SK-N-SH (cell line): Measurements from ENCODE around the gene IL17D. TPM values are rescaled to one million over a fixed set of nuclear protein-coding genes. Genes with fewer than 3 reads are reported as not detected.

Source experiments
- CTCF ChIA-PET: fragments of 300-600, 350-600 bp; formaldehyde crosslinking; extraction: SDS; loops from one replicate; lab custom pipeline; 2021; lab: Yijun Ruan, JAX
- POLR2A ChIA-PET: fragments of 350-600 bp; sonication (Branson Sonifier 250); formaldehyde crosslinking; extraction: SDS; loops from one replicate; lab custom pipeline; 2020; ENCODE audit warnings: antibody characterized with exemption, inconsistent platforms; lab: Yijun Ruan, JAX
- DNase-seq: peaks from one replicate; pipeline ENCODE4 v3.0.0; 2012
- H2AFZ ChIP-seq: fragments of 200-600 bp; sonication (generic); 2 replicates; pipeline ENCODE4 v1.8.1; 2016; ENCODE audit warnings: antibody characterized with exemption, mild to moderate bottlenecking, low read depth
- H3F3A ChIP-seq: fragments of 200-600 bp; sonication (generic); replicated peaks from 2 replicates; pipeline ENCODE3; 2016; ENCODE audit warnings: antibody characterized with exemption, mild to moderate bottlenecking; ENCODE audit not compliant: insufficient read depth
- H3K27ac ChIP-seq, 2 experiments: fragments of 200-500 bp in 1 of 2; fragments of 200-600 bp in 1 of 2; sonication (Bioruptor generic) in 1 of 2; sonication (generic), shearing (Covaris generic) in 1 of 2; 2 replicates each; pipeline versions ENCODE4 v1.5.1 to v1.6.1; 2014 to 2016; ENCODE audit warnings: low read depth in 2 of 2, inconsistent platforms in 1 of 2, low read length in 1 of 2, mild to moderate bottlenecking in 1 of 2, mixed read lengths in 1 of 2
- H3K27me3 ChIP-seq: fragments of 200-600 bp; sonication (generic), shearing (Covaris generic); 2 replicates; pipeline ENCODE4 v1.6.1; 2016; ENCODE audit warnings: mixed run types; ENCODE audit not compliant: insufficient read depth
- H3K36me3 ChIP-seq, 2 experiments: fragments of 200-500 bp in 1 of 2; fragments of 200-600 bp in 1 of 2; sonication (Bioruptor generic) in 1 of 2; sonication (generic) in 1 of 2; replicated peaks in 1 of 2; 2 replicates each; pipeline versions ENCODE3 to v1.5.1; 2014 to 2016; ENCODE audit warnings: low read length in 1 of 2, mild to moderate bottlenecking in 1 of 2; ENCODE audit not compliant: insufficient read depth in 2 of 2, control insufficient read depth in 1 of 2
- H3K4me1 ChIP-seq, 2 experiments: fragments of 200-500 bp in 1 of 2; fragments of 200-600 bp in 1 of 2; sonication (Bioruptor generic) in 1 of 2; sonication (generic), shearing (Covaris generic) in 1 of 2; 2 replicates each; pipeline versions ENCODE4 v1.5.1 to v1.6.1; 2014 to 2016; ENCODE audit warnings: low read depth in 1 of 2, low read length in 1 of 2, mixed run types in 1 of 2; ENCODE audit not compliant: insufficient read depth in 2 of 2, control insufficient read depth in 1 of 2
- H3K4me2 ChIP-seq: fragments of 200-600 bp; sonication (generic), shearing (Covaris generic); 2 replicates; pipeline ENCODE4 v1.6.1; 2017; ENCODE audit warnings: mixed run types
- H3K4me3 ChIP-seq, 2 experiments: fragments of 200-500 bp in 1 of 2; fragments of 200-600 bp in 1 of 2; sonication (Bioruptor generic) in 1 of 2; sonication (generic), shearing (Covaris generic) in 1 of 2; 2 replicates each; pipeline versions ENCODE4 v1.5.1 to v1.8.1; 2014 to 2016; ENCODE audit warnings: low read depth in 2 of 2, inconsistent platforms in 1 of 2, low read length in 1 of 2, mild to moderate bottlenecking in 1 of 2, mixed read lengths in 1 of 2, moderate library complexity in 1 of 2
- H3K79me2 ChIP-seq: fragments of 200-600 bp; sonication (generic); 2 replicates; pipeline ENCODE4 v1.8.1; 2017; ENCODE audit warnings: mild to moderate bottlenecking; ENCODE audit not compliant: insufficient read depth
- H3K9ac ChIP-seq: fragments of 200-600 bp; sonication (generic); 2 replicates; pipeline ENCODE4 v1.6.1; 2017; ENCODE audit warnings: mixed run types
- H3K9me2 ChIP-seq: fragments of 200-600 bp; sonication (generic); 2 replicates; pipeline ENCODE4 v1.6.1; 2017; ENCODE audit warnings: mixed run types
- H3K9me3 ChIP-seq: fragments of 200-600 bp; sonication (generic); 2 replicates; pipeline ENCODE4 v1.6.1; 2017; ENCODE audit warnings: mixed run types, mild to moderate bottlenecking, moderate library complexity
- H4K20me1 ChIP-seq: fragments of 200-600 bp; sonication (generic); 2 replicates; pipeline ENCODE4 v1.6.1; 2017; ENCODE audit warnings: mild to moderate bottlenecking, mixed run types; ENCODE audit not compliant: insufficient read depth
- CTCF ChIP-seq: fragments of 200-600 bp; sonication (generic); IDR thresholded peaks from 2 replicates; pipeline ENCODE4 v1.6.1; 2017; ENCODE audit warnings: antibody characterized with exemption, mild to moderate bottlenecking, moderate library complexity
- EZH2phosphoT487 ChIP-seq: fragments of 200-600 bp; sonication (generic); IDR thresholded peaks from 2 replicates; pipeline ENCODE4 v1.6.1; 2017; ENCODE audit warnings: low read depth, mixed run types, mild to moderate bottlenecking, antibody characterized with exemption, moderate library complexity, borderline replicate concordance
- FOSL2 ChIP-seq: IDR thresholded peaks from 2 replicates; pipeline ENCODE4 v1.4.0; 2012; ENCODE audit warnings: low read depth, mild to moderate bottlenecking, moderate library complexity, borderline replicate concordance
- FOXJ3 ChIP-seq: sonication (generic); formaldehyde crosslinking; IDR thresholded peaks from 2 replicates; pipeline ENCODE4 v1.5.1; 2020; ENCODE audit warnings: mild to moderate bottlenecking, missing genetic modification reagents
- GATA2 ChIP-seq: sonication (generic); formaldehyde crosslinking; IDR thresholded peaks from 2 replicates; pipeline ENCODE4 v1.5.0; 2020; ENCODE audit warnings: mild to moderate bottlenecking, missing genetic modification reagents
- JUND ChIP-seq: IDR thresholded peaks from 2 replicates; pipeline ENCODE4 v1.4.0; 2012
- NFIC ChIP-seq: IDR thresholded peaks from 2 replicates; pipeline ENCODE4 v1.4.0; 2012; ENCODE audit warnings: borderline replicate concordance
- RCOR1 ChIP-seq: fragments of 150-350 bp; IDR thresholded peaks from 2 replicates; pipeline ENCODE4 v1.6.1; 2017; ENCODE audit warnings: antibody characterized with exemption, low read length
- SIN3A ChIP-seq: IDR thresholded peaks from 2 replicates; pipeline ENCODE4 v1.6.1; 2012; ENCODE audit warnings: low read depth, mild to moderate bottlenecking, low read length, moderate library complexity, borderline replicate concordance
- TAF1 ChIP-seq: IDR thresholded peaks from 2 replicates; pipeline ENCODE4 v1.6.1; 2012; ENCODE audit warnings: low read depth, mild to moderate bottlenecking, low read length, moderate library complexity, borderline replicate concordance
- TEAD4 ChIP-seq: IDR thresholded peaks from 2 replicates; pipeline ENCODE4 v1.4.0; 2012; ENCODE audit warnings: mild to moderate bottlenecking, borderline replicate concordance; ENCODE audit not compliant: insufficient read depth
- YY1 ChIP-seq: IDR thresholded peaks from 2 replicates; pipeline ENCODE4 v1.4.0; 2012; ENCODE audit warnings: low read depth, mild to moderate bottlenecking
- WGBS: methylation state at CpG from one replicate; pipeline ENCODE4 v1.1.6; 2017; ENCODE audit warnings: low lambda C conversion rate; 5-methylcytosine and 5-hydroxymethylcytosine counted together
- polyA plus RNA-seq, 3 experiments: library from polyadenylated mRNA; depleted of rRNA; stranded (reverse); fragments of >200 nt; gene quantifications; 2 replicates each; pipeline ENCODE4 v1.2.3, GENCODE V29; 2012
- TF ChIP-seq, protein P1 (sequence below): IDR thresholded peaks from 2 replicates; pipeline ENCODE4 v1.4.0; 2012; ENCODE audit warnings: low read depth, borderline replicate concordance

The IL17D gene
- polyA plus RNA-seq, 1 of the 3 experiments (the other 2 are of a cell fraction) = 2.3 TPM

- Histone ChIP-seq H4K20me1 (no peaks in the 10 kb centered on the region), H3K4me3 (no peak overlapping the region), H3K4me1 (peaks cover 0 to 8% of the 10 kb centered on the region in 2 experiments; a peak in 1 of 4 replicates), H3K9ac (peak overlapping the region; percentile 43; the same call in 1 of the 2 replicates), H3K9me3 (no peaks in the 10 kb centered on the region), H3K27me3 (no peaks in the 10 kb centered on the region), H3K79me2 (no peaks in the 10 kb centered on the region), H3K36me3 (peaks cover 0 to 12% of the 10 kb centered on the region in 2 experiments), H3F3A (no peaks in the 10 kb centered on the region), H3K27ac (peak overlapping the region in 1 of 2 experiments; percentile 75; a peak in 2 of 4 replicates), H3K4me2 (no peak overlapping the region), H3K9me2 (0 out of 2 replicates have a peak, but pooled peaks cover 5% of the 10 kb centered on the region), H2AFZ (peak overlapping the region; percentile 10; the same call in 1 of the 2 replicates)
- 55% methylated on average over 1 of the region's 1 CpG for WGBS
- DNase-seq = no peak
- TF ChIP-seq TEAD4 (no peak), FOXJ3 (CRISPR knock-in tag) (no peak), FOSL2 (no peak), EZH2phosphoT487 (no peak), GATA2 (no peak), CTCF (no peak), SIN3A (no peak), NFIC (no peak), JUND (no peak), TAF1 (no peak), RCOR1 (no peak)
- TF ChIP-seq, protein P1, sequence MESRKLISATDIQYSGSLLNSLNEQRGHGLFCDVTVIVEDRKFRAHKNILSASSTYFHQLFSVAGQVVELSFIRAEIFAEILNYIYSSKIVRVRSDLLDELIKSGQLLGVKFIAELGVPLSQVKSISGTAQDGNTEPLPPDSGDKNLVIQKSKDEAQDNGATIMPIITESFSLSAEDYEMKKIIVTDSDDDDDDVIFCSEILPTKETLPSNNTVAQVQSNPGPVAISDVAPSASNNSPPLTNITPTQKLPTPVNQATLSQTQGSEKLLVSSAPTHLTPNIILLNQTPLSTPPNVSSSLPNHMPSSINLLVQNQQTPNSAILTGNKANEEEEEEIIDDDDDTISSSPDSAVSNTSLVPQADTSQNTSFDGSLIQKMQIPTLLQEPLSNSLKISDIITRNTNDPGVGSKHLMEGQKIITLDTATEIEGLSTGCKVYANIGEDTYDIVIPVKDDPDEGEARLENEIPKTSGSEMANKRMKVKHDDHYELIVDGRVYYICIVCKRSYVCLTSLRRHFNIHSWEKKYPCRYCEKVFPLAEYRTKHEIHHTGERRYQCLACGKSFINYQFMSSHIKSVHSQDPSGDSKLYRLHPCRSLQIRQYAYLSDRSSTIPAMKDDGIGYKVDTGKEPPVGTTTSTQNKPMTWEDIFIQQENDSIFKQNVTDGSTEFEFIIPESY = no peak
- CTCF ChIA-PET = interaction anchor here (0.9 kb wide), 2 partner anchors 9 to 130 kb away, joined by 3 read pairs; no protein-coding TSS in a partner anchor
- POLR2A ChIA-PET = no interaction called here
Measured at GRCh38 chr13:20654156-20654555, 49.3 kb upstream of the IL17D start.

- no peaks in the 10 kb centered on the region for H3K9me3 ChIP-seq
- no peaks in the 10 kb centered on the region for H4K20me1 ChIP-seq
- no peak for TF ChIP-seq FOXJ3 (CRISPR knock-in tag)
- TF ChIP-seq YY1 = no peak
- no peak for TF ChIP-seq TAF1
- TF ChIP-seq, all 33 proteins: peak for 0
- Histone ChIP-seq H3K36me3 (peaks cover 4 to 5% of the 10 kb centered on the region in 2 experiments), H3K4me1 (peaks cover 0 to 4% of the 10 kb centered on the region in 2 experiments; a peak in 1 of 4 replicates), H2AFZ (no peak overlapping the region), H3K4me2 (no peak overlapping the region), H3K4me3 (no peak overlapping the region), H3K27me3 (no peaks in the 10 kb centered on the region), H3K79me2 (no peaks in the 10 kb centered on the region), H3K9ac (no peak overlapping the region), H3K9me2 (no peaks in the 10 kb centered on the region), H3K27ac (no peak overlapping the region), H3F3A (no peaks in the 10 kb centered on the region)
- CTCF ChIA-PET = no interaction called here
- DNase-seq = no peak
- 86% methylated on average over 5 of the region's 5 CpGs for WGBS
- POLR2A ChIA-PET = no interaction called here
Measured at GRCh38 chr13:20658451-20659040, 45.0 kb upstream of the IL17D start.
